Natural killer cell (primary cell): ENCODE results near the gene TFF3. TPM values are rescaled to one million over a fixed set of nuclear protein-coding genes. Genes with fewer than 3 reads are reported as not detected.

ENCODE experiments used
- ATAC-seq, 3 donors: fragments of 150-1000 bp in 2 of 3; fragments of 200-7000 bp in 1 of 3; cut with Tn5 transposase; 1 replicate in 1 of 3; 2 replicates in 2 of 3; pipeline ENCODE4 v1.10.0; 2021; ENCODE audit warnings: mild to moderate bottlenecking in 2 of 3, moderate library complexity in 2 of 3
- DNase-seq, 2 donors: peaks; one replicate each; pipeline versions ENCODE4 v3.0.0 to v3.0.0-alpha.2; 2013 to 2021; ENCODE audit warnings: mixed read lengths in 1 of 2
- H3K27ac ChIP-seq: one replicate; pipeline ENCODE4 v1.5.1; 2013; ENCODE audit warnings: mild to moderate bottlenecking, low read length
- H3K27me3 ChIP-seq: one replicate; pipeline ENCODE4 v1.6.1; 2013; ENCODE audit warnings: low read length; ENCODE audit not compliant: control insufficient read depth, insufficient read depth
- H3K36me3 ChIP-seq: one replicate; pipeline ENCODE4 v1.6.1; 2013; ENCODE audit warnings: low read length; ENCODE audit not compliant: control insufficient read depth, insufficient read depth
- H3K4me1 ChIP-seq: one replicate; pipeline ENCODE4 v1.6.1; 2013; ENCODE audit warnings: low read length; ENCODE audit not compliant: control insufficient read depth, insufficient read depth
- H3K4me3 ChIP-seq: one replicate; pipeline ENCODE4 v1.5.1; 2013; ENCODE audit warnings: low read length
- H3K9me3 ChIP-seq: one replicate; pipeline ENCODE4 v1.6.1; 2013; ENCODE audit warnings: low read length; ENCODE audit not compliant: control insufficient read depth, insufficient read depth
- H3K27ac Mint-ChIP-seq, 2 donors: one replicate each; pipeline ENCODE4 v1.8.0; 2022; ENCODE audit warnings: mild to moderate bottlenecking in 2 of 2, mixed read lengths in 2 of 2, moderate library complexity in 1 of 2
- H3K27me3 Mint-ChIP-seq, 2 donors: one replicate each; pipeline ENCODE4 v1.8.0; 2022; ENCODE audit warnings: low read depth in 2 of 2, mixed read lengths in 2 of 2
- H3K36me3 Mint-ChIP-seq: one replicate; pipeline ENCODE4 v1.8.0; 2022; ENCODE audit warnings: mixed read lengths
- H3K4me1 Mint-ChIP-seq, 2 donors: one replicate each; pipeline ENCODE4 v1.8.0; 2022; ENCODE audit warnings: mixed read lengths in 2 of 2
- H3K4me3 Mint-ChIP-seq: one replicate; pipeline ENCODE4 v1.8.0; 2022; ENCODE audit warnings: mild to moderate bottlenecking, moderate library complexity, mixed read lengths
- H3K9me3 Mint-ChIP-seq, 2 donors: one replicate each; pipeline ENCODE4 v1.8.0; 2022; ENCODE audit warnings: mixed read lengths in 2 of 2
- CTCF ChIP-seq: fragments of 200-600 bp; IDR thresholded peaks from one replicate; pipeline ENCODE4 v1.8.0; 2022; ENCODE audit warnings: antibody characterized with exemption
- WGBS: methylation state at CpG from one replicate; pipeline ENCODE4 v1.1.7; 2013; ENCODE audit warnings: missing lambda C conversion rate; ENCODE audit not compliant: insufficient coverage; 5-methylcytosine and 5-hydroxymethylcytosine counted together
- intact Hi-C: fragments of 100-400 bp; cut with micrococcal nuclease; formaldehyde crosslinking; loops from one replicate; pipeline ENCODE4 v1.14.2; 2022
- total RNA-seq, 4 donors: library from RNA; stranded (reverse); fragments of 120-200 nt in 1 of 4; gene quantifications; one replicate each; pipeline versions ENCODE4 v1.2.3 to v1.2.4, GENCODE V29; 2013 to 2022

Gene TFF3
- total RNA-seq, 3 donors from 2014 or later (not counting 1 experiment from before 2014, with no cell fraction given) = not detected

- Mint-ChIP-seq H3K27me3 (peaks cover 7 to 14% of the 10 kb centered on the region in 2 donors), H3K4me3 (no peak overlapping the region), H3K27ac (peak overlapping the region; percentile 12 to 44), H3K9me3 (no peaks in the 10 kb centered on the region), H3K36me3 (no peaks in the 10 kb centered on the region), H3K4me1 (peaks cover 0 to 28% of the 10 kb centered on the region in 2 donors)
- peaks cover 26% of the 10 kb centered on the region for H3K4me1 ChIP-seq
- H3K9me3 ChIP-seq = no peaks in the 10 kb centered on the region
- intact Hi-C loops = no loop called here
- no peaks in the 10 kb centered on the region for H3K27me3 ChIP-seq
- no peak for TF ChIP-seq CTCF
- WGBS = 75% methylated on average over 7 of the region's 7 CpGs
- DNase-seq (no peak), ATAC-seq (no peak)
- no peak overlapping the region for H3K4me3 ChIP-seq
- H3K36me3 ChIP-seq = no peaks in the 10 kb centered on the region
- no peak overlapping the region for H3K27ac ChIP-seq
Measured at GRCh38 chr21:42266971-42267556, 48.1 kb downstream of the TFF3 start.

GRCh38 chr21:42265231-42265812, 49.9 kb downstream of the TFF3 start:
- no peak overlapping the region for H3K4me3 Mint-ChIP-seq
- 88% methylated on average over 12 of the region's 12 CpGs for WGBS

GRCh38 chr21:42264245-42265195, 50.7 kb downstream of the TFF3 start:
- no peak overlapping the region for H3K27ac Mint-ChIP-seq
- no peak overlapping the region for H3K4me3 Mint-ChIP-seq
- WGBS = 81% methylated on average over 12 of the region's 13 CpGs
- peaks cover 0 to 24% of the 10 kb centered on the region in 2 donors for H3K4me1 Mint-ChIP-seq
- no peak for TF ChIP-seq CTCF
- intact Hi-C loops = no loop called here
- Histone ChIP-seq H3K4me3 (no peak overlapping the region), H3K27ac (no peak overlapping the region), H3K4me1 (peaks cover 31% of the 10 kb centered on the region), H3K27me3 (no peaks in the 10 kb centered on the region), H3K36me3 (no peaks in the 10 kb centered on the region), H3K9me3 (no peaks in the 10 kb centered on the region)
- H3K9me3 Mint-ChIP-seq = no peaks in the 10 kb centered on the region
- no peak for DNase-seq
- H3K36me3 Mint-ChIP-seq = no peaks in the 10 kb centered on the region
- ATAC-seq = no peak
- peaks cover 7 to 14% of the 10 kb centered on the region in 2 donors for H3K27me3 Mint-ChIP-seq

More at GRCh38 chr21:42265231-42265812, 49.9 kb downstream of the TFF3 start:
- Mint-ChIP-seq H3K27me3 (peaks cover 7 to 14% of the 10 kb centered on the region in 2 donors), H3K27ac (no peak overlapping the region), H3K9me3 (no peaks in the 10 kb centered on the region), H3K36me3 (no peaks in the 10 kb centered on the region), H3K4me1 (peaks cover 0 to 24% of the 10 kb centered on the region in 2 donors)
- TF ChIP-seq CTCF = no peak
- no peaks in the 10 kb centered on the region for H3K9me3 ChIP-seq
- ATAC-seq (no peak), DNase-seq (no peak)
- H3K27ac ChIP-seq = no peak overlapping the region
- H3K4me1 ChIP-seq = peaks cover 26% of the 10 kb centered on the region
- no peak overlapping the region for H3K4me3 ChIP-seq
- H3K36me3 ChIP-seq = no peaks in the 10 kb centered on the region
- H3K27me3 ChIP-seq = no peaks in the 10 kb centered on the region
- intact Hi-C loops = no loop called here
